Neural progenitor cell (in vitro differentiated cells): ENCODE results near the gene FASN. TPM values are rescaled to one million over a fixed set of nuclear protein-coding genes. Genes with fewer than 3 reads are reported as not detected.

Experiments
- DNase-seq: peaks from one replicate; pipeline ENCODE4 v3.0.0-alpha.2; 2016; ENCODE audit warnings: low spot score
- H2AFZ ChIP-seq: fragments of 200-600 bp; sonication (generic); replicated peaks from 2 replicates; pipeline ENCODE4 v1.6.1; 2016; ENCODE audit warnings: antibody characterized with exemption
- H3F3A ChIP-seq: fragments of 200-600 bp; sonication (generic); 2 replicates; pipeline ENCODE4 v1.6.1; 2016; ENCODE audit warnings: antibody characterized with exemption, low read depth
- H3K27ac ChIP-seq: fragments of 200-600 bp; sonication (generic); 2 replicates; pipeline ENCODE4 v1.5.1; 2016; ENCODE audit warnings: mild to moderate bottlenecking
- H3K27me3 ChIP-seq: fragments of 200-600 bp; sonication (generic); 2 replicates; pipeline ENCODE4 v1.6.1; 2016; ENCODE audit warnings: mild to moderate bottlenecking, moderate library complexity
- H3K36me3 ChIP-seq: fragments of 200-600 bp; sonication (generic); 2 replicates; pipeline ENCODE4 v1.5.1; 2016
- H3K4me1 ChIP-seq: fragments of 200-600 bp; sonication (generic); 2 replicates; pipeline ENCODE4 v1.6.1; 2016; ENCODE audit warnings: mixed run types
- H3K4me2 ChIP-seq: fragments of 200-600 bp; sonication (generic); 2 replicates; pipeline ENCODE4 v1.6.1; 2016
- H3K4me3 ChIP-seq: fragments of 200-600 bp; sonication (generic); 2 replicates; pipeline ENCODE4 v1.5.1; 2016
- H3K79me2 ChIP-seq: fragments of 200-600 bp; sonication (generic); 2 replicates; pipeline ENCODE4 v1.6.1; 2016; ENCODE audit warnings: low read depth
- H3K9ac ChIP-seq: fragments of 200-600 bp; sonication (generic); 2 replicates; pipeline ENCODE4 v1.6.1; 2016
- H3K9me3 ChIP-seq: fragments of 200-600 bp; sonication (generic); 2 replicates; pipeline ENCODE4 v1.5.1; 2016; ENCODE audit warnings: low read depth
- H4K20me1 ChIP-seq: fragments of 200-600 bp; sonication (generic); 2 replicates; pipeline ENCODE4 v1.6.1; 2016; ENCODE audit warnings: low read depth
- H3K27ac Mint-ChIP-seq: 3 replicates; pipeline ENCODE4 v1.8.0; 2021; ENCODE audit warnings: mixed read lengths
- H3K27me3 Mint-ChIP-seq: 2 replicates; pipeline ENCODE4 v1.8.0; 2022; ENCODE audit warnings: low read depth, mild to moderate bottlenecking, inconsistent platforms, moderate library complexity, mixed read lengths; ENCODE audit not compliant: insufficient read depth
- H3K36me3 Mint-ChIP-seq: 3 replicates; pipeline ENCODE4 v1.8.0; 2021; ENCODE audit warnings: mixed read lengths
- H3K4me1 Mint-ChIP-seq: 3 replicates; pipeline ENCODE4 v1.8.0; 2021; ENCODE audit warnings: mixed read lengths
- H3K4me3 Mint-ChIP-seq: 3 replicates; pipeline ENCODE4 v1.8.0; 2021; ENCODE audit warnings: mild to moderate bottlenecking, moderate library complexity, mixed read lengths
- H3K9me3 Mint-ChIP-seq: 3 replicates; pipeline ENCODE4 v1.8.0; 2020; ENCODE audit warnings: mixed read lengths
- CTCF ChIP-seq: fragments of 200-600 bp; sonication (generic); IDR thresholded peaks from 2 replicates; pipeline ENCODE4 v1.5.1; 2017; ENCODE audit warnings: antibody characterized with exemption, mild to moderate bottlenecking
- EZH2 ChIP-seq: fragments of 200-600 bp; sonication (generic); IDR thresholded peaks from 2 replicates; pipeline ENCODE4 v1.6.1; 2017; ENCODE audit warnings: antibody characterized with exemption, mild to moderate bottlenecking, moderate library complexity
- EZH2phosphoT487 ChIP-seq: fragments of 200-600 bp; sonication (generic); IDR thresholded peaks from 2 replicates; pipeline ENCODE4 v1.6.1; 2017; ENCODE audit warnings: antibody characterized with exemption
- total RNA-seq: library from RNA; depleted of rRNA; stranded (reverse); fragments of >200 nt; gene quantifications from 2 replicates; pipeline ENCODE4 v1.2.3, GENCODE V29; 2015; ENCODE audit warnings: low replicate concordance

FASN gene
- total RNA-seq, 1 donor from 2014 or later, result 77.9 TPM

- H3K27ac ChIP-seq, result no peak overlapping the region
- no peaks in the 10 kb centered on the region for H3K36me3 ChIP-seq
- H3K4me1 Mint-ChIP-seq, result peaks cover 4% of the 10 kb centered on the region
- H3K27ac Mint-ChIP-seq, result no peak overlapping the region
- H3K4me3 ChIP-seq, result no peak overlapping the region
- H3K79me2 ChIP-seq, result peaks cover 14% of the 10 kb centered on the region
- H3K4me2 ChIP-seq, result no peak overlapping the region
- no peaks in the 10 kb centered on the region for H3K9me3 ChIP-seq
- peaks cover 7% of the 10 kb centered on the region for H3K4me1 ChIP-seq
- no peaks in the 10 kb centered on the region for H3K36me3 Mint-ChIP-seq
- H2AFZ ChIP-seq, result no peak overlapping the region
- peak overlapping the region; percentile 64 for H3K4me3 Mint-ChIP-seq
- no peak overlapping the region for H3K9ac ChIP-seq
- DNase-seq, result no peak
- H3F3A ChIP-seq, result peaks cover 3% of the 10 kb centered on the region
- no peak for TF ChIP-seq EZH2phosphoT487
- TF ChIP-seq CTCF, result no peak
- TF ChIP-seq EZH2, result no peak
- peaks cover 18% of the 10 kb centered on the region for H4K20me1 ChIP-seq
- no peaks in the 10 kb centered on the region for H3K9me3 Mint-ChIP-seq
- peaks cover 2% of the 10 kb centered on the region for H3K27me3 Mint-ChIP-seq
- no peaks in the 10 kb centered on the region for H3K27me3 ChIP-seq
Observed at GRCh38 chr17:82054351-82055022, 43.5 kb downstream of the FASN start.

GRCh38 chr17:82053556-82054263 is 44.3 kb downstream of the FASN start:
- no peak overlapping the region for H3K27ac Mint-ChIP-seq
- TF ChIP-seq EZH2 (no peak), EZH2phosphoT487 (no peak), CTCF (no peak)
- no peaks in the 10 kb centered on the region for H3K9me3 ChIP-seq
- no peaks in the 10 kb centered on the region for H3K9me3 Mint-ChIP-seq
- H3K9ac ChIP-seq, result no peak overlapping the region
- peak overlapping the region; percentile 85 for H3K4me3 Mint-ChIP-seq
- no peak overlapping the region for H3K27ac ChIP-seq
- no peak for DNase-seq
- H2AFZ ChIP-seq, result no peak overlapping the region
- peaks cover 4% of the 10 kb centered on the region for H3K27me3 Mint-ChIP-seq
- peaks cover 3% of the 10 kb centered on the region for H3F3A ChIP-seq
- H3K36me3 ChIP-seq, result no peaks in the 10 kb centered on the region
- no peaks in the 10 kb centered on the region for H3K36me3 Mint-ChIP-seq
- H3K4me3 ChIP-seq, result no peak overlapping the region
- no peaks in the 10 kb centered on the region for H3K27me3 ChIP-seq
- peaks cover 14% of the 10 kb centered on the region for H3K79me2 ChIP-seq
- H4K20me1 ChIP-seq, result peaks cover 18% of the 10 kb centered on the region
- no peak overlapping the region for H3K4me2 ChIP-seq
- peaks cover 4% of the 10 kb centered on the region for H3K4me1 Mint-ChIP-seq
- H3K4me1 ChIP-seq, result peaks cover 7% of the 10 kb centered on the region

GRCh38 chr17:82053130-82053529 is 44.9 kb downstream of the FASN start:
- no peaks in the 10 kb centered on the region for H3K9me3 Mint-ChIP-seq
- H2AFZ ChIP-seq, result no peak overlapping the region
- no peaks in the 10 kb centered on the region for H3K27me3 ChIP-seq
- peaks cover 4% of the 10 kb centered on the region for H3K4me1 Mint-ChIP-seq
- H3K27me3 Mint-ChIP-seq, result peaks cover 4% of the 10 kb centered on the region
- H3F3A ChIP-seq, result peaks cover 3% of the 10 kb centered on the region
- no peak overlapping the region for H3K9ac ChIP-seq
- TF ChIP-seq CTCF (no peak), EZH2phosphoT487 (no peak), EZH2 (no peak)
- peak overlapping the region; percentile 85 for H3K4me3 Mint-ChIP-seq
- H3K4me2 ChIP-seq, result peak overlapping the region; percentile 100
- peaks cover 18% of the 10 kb centered on the region for H4K20me1 ChIP-seq
- no peaks in the 10 kb centered on the region for H3K36me3 Mint-ChIP-seq
- no peaks in the 10 kb centered on the region for H3K9me3 ChIP-seq
- no peak overlapping the region for H3K27ac ChIP-seq
- H3K4me1 ChIP-seq, result peaks cover 7% of the 10 kb centered on the region
- peak overlapping the region; percentile 98 for H3K4me3 ChIP-seq
- no peak for DNase-seq
- peaks cover 14% of the 10 kb centered on the region for H3K79me2 ChIP-seq
- no peak overlapping the region for H3K27ac Mint-ChIP-seq
- no peaks in the 10 kb centered on the region for H3K36me3 ChIP-seq
